Right lung (tissue), 5 donors: Measurements from ENCODE around the gene SIRPB2. TPM values are rescaled to one million over a fixed set of nuclear protein-coding genes. Genes with fewer than 3 reads are reported as not detected.

Experiments used
- DNase-seq, 2 donors: peaks; one replicate each; pipeline ENCODE4 v3.0.0-alpha.2; 2013
- polyA plus RNA-seq, 5 donors: library from polyadenylated mRNA; unstranded; fragments of 120-200 nt; gene quantifications; one replicate each; pipeline versions ENCODE4 v1.2.1 to v1.2.3, GENCODE V29; 2013; ENCODE audit warnings: inconsistent platforms in 1 of 5, low replicate concordance in 1 of 5; ENCODE audit not compliant: insufficient read length in 5 of 5, insufficient read depth in 1 of 5

The SIRPB2 gene
- polyA plus RNA-seq, 5 donors = 1.3 to 3.0 (median 1.8) TPM

DNA sequence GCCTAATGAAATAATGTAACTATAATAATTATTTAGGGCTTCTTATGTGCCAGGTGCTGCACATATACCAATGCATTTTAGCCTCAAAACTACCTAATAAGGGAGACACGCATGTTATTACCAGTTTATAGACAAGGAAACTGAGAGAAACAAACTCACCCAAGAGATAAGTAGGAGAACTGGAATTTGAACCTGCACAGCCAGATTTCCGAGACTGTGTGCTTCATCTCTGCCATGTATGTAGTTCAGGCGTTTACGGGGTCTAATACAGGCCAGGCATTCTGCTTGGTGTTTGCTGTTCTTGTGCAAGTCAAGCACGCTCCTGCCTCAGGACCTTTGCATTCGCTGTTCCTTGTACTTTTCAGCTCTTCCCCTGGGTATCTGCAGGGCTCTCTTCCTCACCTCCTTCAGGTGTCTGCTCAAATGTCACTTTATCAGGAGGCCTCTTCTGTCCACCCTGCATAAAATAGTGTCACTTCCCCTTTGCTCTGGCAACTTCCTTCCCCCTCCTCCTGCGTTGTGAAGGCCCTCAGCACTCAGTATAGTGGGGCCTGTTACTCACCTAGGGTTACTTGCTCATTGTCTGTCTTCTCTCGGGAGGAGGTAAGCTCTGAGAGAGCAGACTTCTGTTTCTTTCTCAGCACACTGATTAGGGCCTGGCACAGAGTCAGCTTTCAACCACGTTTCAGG is 18.5 kb downstream of the SIRPB2 start:
- no peak for DNase-seq

DNA sequence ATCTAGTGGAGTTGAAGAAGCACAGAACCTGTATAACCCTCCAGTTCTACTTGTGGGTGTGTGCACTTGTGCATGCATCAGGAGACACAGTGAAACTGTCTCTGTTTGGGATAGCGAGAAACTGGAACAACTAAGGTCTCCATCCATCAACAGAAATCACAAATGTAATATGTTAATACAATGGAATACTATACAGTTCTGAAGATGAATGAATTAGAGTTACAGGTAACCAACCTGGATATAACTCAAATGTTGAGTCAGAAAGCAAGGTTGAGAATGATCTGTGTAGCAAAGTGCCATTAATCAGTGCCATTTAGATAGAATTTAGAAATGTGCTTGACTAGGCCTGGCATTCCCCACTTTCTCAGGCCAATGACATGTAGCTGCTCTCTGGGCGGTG is 20.0 kb downstream of the SIRPB2 start:
- no peak for DNase-seq

- DNase-seq = peak; percentile 52 to 61
Observed at GRCh38 chr20:1469925-1470571, 21.2 kb downstream of the SIRPB2 start.

- no peak for DNase-seq
Observed at GRCh38 chr20:1469306-1469905, 21.8 kb downstream of the SIRPB2 start.

- DNase-seq = no peak
Observed at GRCh38 chr20:1468117-1468624, 23.0 kb downstream of the SIRPB2 start.

DNA sequence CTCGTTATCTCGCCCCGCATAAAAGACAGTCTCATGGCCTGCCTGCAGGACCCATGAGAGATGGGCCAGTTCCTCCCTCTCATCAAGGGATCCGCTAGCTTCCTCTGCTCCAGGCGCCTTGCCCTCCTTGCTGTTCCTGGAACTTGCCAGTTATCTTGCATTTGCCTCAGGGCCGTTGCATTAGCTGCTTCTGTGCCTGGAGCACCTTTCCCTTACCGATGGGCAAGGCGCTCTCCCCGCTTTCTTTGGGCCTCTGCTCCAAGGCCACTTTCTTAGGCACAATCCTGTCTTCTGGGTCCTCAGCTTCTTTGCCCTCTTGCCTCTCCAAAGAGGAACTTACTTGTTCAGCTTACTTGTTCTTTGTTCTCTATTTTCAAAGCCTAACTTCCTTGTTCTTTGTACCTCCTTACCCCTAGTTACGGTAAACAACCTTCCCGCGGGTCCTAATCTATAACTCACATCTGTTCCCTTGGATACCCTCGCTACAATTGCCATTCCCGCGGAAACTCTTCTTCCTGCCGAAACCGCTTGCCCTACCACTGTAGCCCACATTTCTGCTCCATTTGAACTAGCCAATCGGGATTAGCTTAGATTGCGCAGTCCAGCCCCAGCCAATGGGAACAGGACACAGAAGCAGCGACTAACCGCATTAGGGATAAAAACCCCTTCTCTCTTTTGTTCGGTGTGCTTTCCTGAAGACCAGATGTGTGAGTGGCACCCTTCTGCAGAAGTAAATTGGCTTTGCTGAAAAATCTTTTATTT is 23.7 kb downstream of the SIRPB2 start:
- no peak for DNase-seq

DNA sequence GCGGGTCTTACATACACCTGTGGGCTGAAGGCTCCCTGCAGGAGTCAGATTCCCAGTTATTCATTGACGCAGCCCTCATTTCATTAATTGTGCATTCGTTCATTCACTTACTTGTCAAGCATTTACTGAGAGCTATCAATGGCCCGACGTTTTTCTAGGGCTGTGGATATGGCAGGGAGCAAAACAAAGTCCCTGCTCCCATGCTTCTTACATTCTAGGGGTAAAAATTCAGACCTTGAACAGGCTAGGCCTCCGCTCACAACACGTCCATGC is 24.2 kb downstream of the SIRPB2 start:
- DNase-seq = no peak

GRCh38 chr20:1466211-1467081 is 24.8 kb downstream of the SIRPB2 start, which contains the start of gene NSFL1C:
NSFL1C (minus strand) TSS chr20:1466849; CDS start chr20:1466824, 25 bp downstream.
- DNase-seq = peak; percentile 93 to 95

GRCh38 chr20:1465470-1466210 is 25.6 kb downstream of the SIRPB2 start:
- no peak for DNase-seq

- DNase-seq = no peak
Observed at GRCh38 chr20:1463971-1464570, 27.1 kb downstream of the SIRPB2 start.

DNA sequence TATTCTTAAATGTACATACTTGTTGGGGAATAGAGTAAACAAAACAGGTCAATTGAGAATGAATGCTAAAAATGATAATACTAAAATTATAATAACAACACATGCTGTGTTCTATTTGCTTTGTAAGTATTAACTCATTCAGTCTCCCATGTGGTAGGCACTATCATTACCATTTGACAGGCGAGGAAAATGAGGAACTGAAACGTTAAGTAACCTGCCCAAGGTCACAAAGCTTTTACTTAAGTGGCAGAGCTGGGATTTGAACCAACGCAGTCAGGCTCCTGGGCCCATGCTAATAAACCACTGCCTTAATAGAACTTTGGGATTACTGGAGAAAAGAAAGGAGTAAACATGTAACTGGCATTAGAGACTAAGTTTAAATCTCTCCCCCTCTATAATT is 28.4 kb downstream of the SIRPB2 start:
- no peak for DNase-seq

DNA sequence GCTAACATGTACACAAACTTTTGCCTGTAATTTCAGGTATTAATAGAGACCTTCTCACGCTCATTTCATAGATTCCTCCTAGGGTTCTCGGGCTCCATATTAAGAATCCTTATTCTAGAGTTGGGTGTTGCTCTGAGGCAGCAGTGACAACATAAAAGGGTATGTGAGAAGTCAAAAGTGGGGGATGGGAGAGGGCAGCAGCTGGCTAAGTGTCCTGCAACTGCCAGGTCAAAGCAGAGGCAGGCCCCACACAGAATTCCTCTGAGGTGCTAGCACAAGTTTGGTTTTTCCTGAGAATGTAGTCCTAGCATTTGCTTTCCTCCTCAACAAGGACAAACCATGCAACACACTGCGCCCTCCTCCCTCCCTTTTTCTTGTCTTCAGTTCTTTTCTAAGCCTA is 29.2 kb downstream of the SIRPB2 start:
- no peak for DNase-seq

GRCh38 chr20:1460275-1460674 is 30.9 kb downstream of the SIRPB2 start:
- no peak for DNase-seq

- DNase-seq = no peak
Observed at GRCh38 chr20:1457992-1458391, 33.2 kb downstream of the SIRPB2 start.

DNA sequence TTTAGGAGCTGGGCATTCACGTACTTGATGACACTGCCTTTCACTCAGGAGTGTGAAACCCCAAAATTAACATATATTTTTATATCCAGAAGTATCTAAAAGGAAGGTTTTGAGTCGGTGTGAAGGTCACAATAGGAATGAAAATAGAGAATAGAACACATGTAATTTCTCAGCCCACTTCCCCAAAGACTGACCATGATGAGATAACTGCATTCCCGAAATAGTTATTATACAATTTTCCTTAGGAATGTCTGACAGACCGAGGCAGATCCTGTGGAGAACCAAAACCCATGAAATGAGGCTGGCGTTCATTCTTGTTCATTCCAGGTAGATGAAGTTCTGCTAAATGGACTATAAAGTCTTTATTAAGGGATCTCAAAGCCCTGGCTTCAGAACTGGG is 34.9 kb downstream of the SIRPB2 start:
- no peak for DNase-seq

DNA sequence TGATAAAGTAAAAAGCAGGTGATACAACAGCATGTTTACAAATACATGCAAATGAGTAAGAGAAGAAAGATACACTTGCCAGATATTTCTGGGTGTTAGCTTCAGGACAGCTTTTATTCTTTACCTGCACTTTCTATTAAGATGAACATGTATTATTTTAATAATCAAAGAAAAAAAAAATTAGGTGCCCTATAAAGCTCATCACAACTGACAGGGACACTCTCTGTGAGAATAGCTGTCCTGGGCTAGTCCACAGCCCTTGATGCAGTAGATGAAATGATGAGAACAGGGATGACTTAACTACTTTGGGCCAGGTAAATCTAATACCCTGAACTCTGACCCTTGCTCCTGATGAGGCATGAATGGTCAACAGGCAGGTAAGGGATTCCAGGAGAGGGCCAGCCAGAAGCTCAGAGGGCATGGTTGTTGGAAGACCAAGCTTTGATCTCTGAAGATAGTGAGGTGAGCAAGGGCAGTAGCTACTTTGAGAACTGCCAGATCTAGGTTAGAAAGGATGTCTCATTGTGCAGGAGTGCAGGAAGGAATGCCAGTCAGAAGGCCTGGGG is 40.2 kb downstream of the SIRPB2 start:
- DNase-seq = no peak

DNA sequence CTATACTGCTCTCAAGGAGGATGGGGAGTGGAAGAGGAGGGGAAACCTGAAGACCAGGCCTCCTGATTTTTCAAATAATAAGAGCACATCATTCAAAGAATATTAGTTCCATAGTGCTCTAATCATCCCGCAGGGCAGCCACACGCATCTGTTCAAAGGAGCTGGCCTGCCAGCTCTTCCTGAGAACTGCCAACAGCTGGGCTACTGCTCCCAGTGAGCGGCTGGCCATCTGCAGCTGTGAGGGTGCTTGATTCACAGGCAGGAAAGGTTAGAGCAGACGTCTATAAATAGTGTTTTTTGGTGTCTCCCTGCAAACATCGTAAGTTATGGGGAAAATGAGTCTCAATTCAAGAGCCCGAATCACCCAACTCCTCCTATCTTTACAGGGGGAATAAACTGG is 41.9 kb downstream of the SIRPB2 start:
- DNase-seq = no peak

- DNase-seq = no peak
Observed at GRCh38 chr20:1448081-1448620, 43.1 kb downstream of the SIRPB2 start.

GRCh38 chr20:1446536-1446935 is 44.7 kb downstream of the SIRPB2 start:
- DNase-seq = no peak

DNA sequence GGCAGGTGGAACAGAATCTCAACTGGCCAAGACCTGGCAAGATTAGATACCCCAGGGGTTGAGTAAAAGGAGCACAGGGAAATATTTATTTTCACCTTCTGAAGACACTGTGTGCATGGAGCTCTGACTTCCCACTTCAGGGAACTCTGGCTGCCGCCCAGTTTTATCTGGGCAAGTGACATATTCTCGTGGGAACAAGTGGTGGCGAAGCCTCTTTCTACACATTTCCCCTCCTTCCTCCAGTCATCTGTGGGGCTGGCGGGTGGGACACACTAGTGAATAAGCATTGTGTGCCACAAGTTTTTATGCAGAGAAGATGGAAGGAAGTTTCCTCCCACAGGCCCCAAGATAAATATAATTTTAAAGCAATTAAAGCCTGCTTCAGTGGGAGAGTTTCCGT is 48.1 kb downstream of the SIRPB2 start:
- no peak for DNase-seq
